Activated CD4-positive, alpha-beta T cell treated with anti-CD3 and anti-CD28 coated beads, Interleukin-2, amount 50 U/mL, for 16 hours (primary cell): Measurements from ENCODE around the gene PRM2.

Experiments used
- DNase-seq: peaks from one replicate; pipeline ENCODE4 v3.0.0-alpha.2; 2020

Gene PRM2, protein sequence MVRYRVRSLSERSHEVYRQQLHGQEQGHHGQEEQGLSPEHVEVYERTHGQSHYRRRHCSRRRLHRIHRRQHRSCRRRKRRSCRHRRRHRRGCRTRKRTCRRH

DNA sequence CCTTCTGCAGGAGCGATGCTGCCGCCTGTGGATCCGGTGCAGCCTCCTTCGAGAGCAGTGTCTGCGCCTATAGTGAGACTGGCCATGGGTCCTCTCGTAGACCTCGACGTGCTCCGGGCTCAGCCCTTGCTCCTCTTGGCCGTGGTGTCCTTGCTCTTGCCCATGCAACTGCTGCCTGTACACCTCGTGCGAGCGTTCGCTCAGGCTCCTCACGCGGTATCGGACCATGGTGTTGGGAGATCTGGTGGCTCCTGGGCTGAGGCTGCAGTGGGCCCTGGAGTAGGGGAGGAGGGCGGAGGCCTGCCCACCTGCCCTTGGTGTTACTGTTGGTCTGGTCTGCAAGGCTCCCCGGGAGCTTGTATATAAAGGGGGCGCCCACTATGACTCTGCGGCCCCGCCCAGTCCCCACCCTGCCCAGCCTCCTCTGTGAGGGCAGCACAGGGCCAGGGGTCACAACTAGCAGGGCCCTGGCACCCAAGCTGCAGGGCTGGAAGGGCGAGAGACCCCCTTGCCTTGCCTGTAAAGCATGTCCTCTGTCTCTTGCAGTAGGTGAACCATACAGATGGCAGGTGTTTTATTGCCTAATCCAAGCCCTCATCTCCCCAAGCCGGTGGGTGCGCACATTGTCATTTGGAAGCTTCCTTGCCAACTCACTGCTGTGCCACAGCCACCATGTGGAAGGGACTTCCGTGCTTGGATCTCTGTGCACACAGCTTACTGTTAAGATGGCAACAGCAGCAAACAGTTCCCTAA lies at the start of gene PRM2:
Gene PRM2, minus strand, starts transcription at position 338 of the 753 bp plus-strand sequence. Its CDS starts 110 bp downstream, at position 228.
- DNase-seq: no peak

GRCh38 chr16:11325404-11326083 lies 49.3 kb upstream of the PRM2 start:
- peak; percentile 64 for DNase-seq

GRCh38 chr16:11323551-11324336 lies 47.5 kb upstream of the PRM2 start:
- DNase-seq: no peak

DNA sequence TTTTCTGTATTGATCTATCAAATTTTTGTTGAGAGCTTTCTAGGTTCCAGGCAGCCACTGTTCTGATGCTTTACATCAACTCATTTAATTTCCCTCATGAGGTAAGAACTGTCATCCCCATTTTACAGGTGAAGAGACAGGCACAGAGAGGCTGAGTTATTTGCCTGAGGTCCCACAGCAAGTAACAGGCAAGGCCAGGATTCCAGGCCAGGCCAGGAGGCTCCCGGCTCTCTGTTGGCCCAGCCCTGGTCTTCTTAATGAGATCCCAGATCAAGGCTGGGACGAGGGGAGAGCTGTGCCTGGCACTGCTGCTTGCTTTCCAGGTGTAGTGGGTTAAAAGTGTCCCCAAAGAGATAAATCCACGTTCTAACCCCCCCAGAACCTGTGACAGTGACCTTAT lies 46.5 kb upstream of the PRM2 start:
- DNase-seq: no peak

DNA sequence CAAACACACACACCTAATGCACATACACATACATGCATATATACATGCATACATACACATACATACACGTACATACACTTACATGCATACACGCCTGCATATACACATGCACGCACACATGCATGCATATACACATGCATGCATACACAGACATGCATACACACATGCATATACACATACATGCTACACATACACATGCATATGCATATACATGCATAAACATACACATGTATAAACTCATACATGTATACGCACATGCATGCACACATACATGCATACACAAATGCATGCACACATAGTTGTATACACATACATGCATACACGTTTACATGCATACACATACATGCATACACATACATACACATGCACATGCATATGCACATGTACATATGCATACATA lies 45.4 kb upstream of the PRM2 start:
- DNase-seq: no peak

DNA sequence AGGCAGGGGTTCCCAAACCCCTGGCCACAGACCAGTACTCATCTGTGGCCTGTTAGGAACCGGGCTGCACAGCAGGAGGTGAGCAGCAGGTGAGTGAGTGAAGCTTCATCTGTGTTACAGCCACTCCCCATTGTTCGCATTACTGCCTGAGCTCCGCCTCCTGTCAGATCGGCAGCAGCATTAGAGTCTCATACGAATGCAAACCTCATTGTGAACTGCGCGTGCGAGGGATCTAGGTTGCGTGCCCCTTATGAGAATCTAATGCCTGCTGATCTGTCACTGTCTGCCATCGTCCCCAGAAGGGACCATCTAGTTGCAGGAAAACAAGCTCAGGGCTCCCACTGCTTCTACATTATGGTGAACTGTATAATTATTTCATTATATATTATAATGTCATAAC lies 43.9 kb upstream of the PRM2 start:
- DNase-seq: no peak

GRCh38 chr16:11319529-11320146 lies 43.4 kb upstream of the PRM2 start:
- DNase-seq: no peak

DNA sequence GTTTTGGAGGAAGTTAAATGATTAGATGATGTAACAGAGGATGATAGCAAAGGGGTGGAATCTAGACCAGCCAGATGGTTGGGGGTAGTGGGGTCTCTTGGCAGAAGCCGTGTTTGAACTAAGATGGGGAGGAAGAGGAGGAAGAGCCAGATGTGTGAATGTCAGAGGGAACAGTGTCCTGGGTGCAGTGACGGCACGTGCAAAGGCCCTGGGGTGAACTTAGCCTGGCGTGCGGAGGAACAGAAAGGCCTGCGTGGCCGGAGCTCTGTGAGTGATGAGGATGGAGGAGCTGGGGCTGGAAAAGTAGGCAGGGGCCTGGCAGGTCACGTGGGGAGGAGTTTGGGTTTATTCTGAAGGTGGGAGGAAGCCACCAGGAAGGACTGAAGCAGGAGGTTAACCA lies 42.5 kb upstream of the PRM2 start:
- no peak for DNase-seq

GRCh38 chr16:11316331-11317015 lies 40.2 kb upstream of the PRM2 start:
- no peak for DNase-seq

GRCh38 chr16:11315510-11315909 lies 39.2 kb upstream of the PRM2 start:
- DNase-seq: no peak

DNA sequence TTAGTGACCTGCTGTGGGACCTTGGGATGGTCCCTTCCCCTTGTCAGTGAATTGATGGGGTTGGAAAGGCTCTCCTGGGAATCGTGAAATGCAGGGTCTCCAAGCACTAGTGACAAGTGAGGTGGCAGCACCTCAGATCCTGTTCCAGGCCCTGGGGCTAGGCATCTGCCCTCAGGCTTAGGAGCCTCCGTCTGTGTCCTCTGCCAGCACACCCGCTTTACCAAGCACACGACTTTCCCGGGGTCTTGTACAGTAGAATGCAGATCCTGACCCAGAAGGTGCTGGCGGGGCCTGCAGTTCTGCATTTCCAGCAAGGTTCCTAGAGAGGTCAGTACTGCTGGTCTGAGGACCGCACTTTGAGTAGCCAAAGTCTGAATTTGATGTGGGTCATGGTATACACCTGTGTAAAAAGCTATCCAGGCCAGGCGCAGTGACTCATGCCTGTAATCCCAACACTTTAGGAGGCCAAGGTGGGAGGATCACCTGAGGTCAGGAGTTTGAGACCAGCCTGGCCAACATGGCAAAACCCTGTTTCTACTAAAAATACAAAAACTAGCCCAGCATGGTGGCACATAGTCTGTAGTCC lies 38.1 kb upstream of the PRM2 start:
- DNase-seq: no peak

DNA sequence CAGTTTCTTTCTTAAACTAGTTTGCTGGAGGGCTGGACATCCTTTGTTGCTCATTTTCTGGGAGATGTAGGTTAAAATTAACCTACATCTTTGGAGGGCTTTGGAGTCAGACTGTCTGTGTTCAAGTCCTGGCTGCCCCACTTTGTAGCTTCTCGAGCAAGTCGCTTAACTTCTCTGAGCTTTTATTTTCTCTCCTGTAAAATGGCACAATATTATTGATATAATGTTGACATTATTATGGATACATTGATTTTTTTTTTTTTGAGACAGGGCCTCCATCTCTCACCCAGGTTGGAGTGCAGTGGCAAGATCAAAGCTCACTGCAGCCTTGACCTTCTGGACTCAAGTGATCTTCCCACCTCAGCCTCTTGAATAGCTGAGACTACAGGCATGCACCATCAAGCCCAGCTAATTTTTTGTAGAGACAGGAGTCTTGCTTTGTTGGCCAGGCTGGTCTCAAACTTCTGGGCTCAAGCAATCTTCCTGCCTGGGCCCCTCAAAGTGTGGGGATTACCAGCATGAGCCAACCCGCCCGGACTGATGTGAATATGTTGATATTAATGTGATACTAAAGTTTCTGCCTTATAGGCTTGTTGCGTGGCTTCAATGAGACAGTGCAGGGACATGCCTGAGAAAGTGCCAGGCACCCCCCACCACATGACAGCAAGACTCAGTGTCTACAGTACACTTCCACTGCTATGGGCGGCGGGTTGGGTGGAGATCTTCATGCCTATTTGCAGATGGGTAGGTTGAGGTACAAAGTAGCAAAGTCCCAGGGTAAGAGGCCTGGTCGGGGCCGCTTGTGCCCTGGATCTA lies 37.4 kb upstream of the PRM2 start:
- no peak for DNase-seq

DNA sequence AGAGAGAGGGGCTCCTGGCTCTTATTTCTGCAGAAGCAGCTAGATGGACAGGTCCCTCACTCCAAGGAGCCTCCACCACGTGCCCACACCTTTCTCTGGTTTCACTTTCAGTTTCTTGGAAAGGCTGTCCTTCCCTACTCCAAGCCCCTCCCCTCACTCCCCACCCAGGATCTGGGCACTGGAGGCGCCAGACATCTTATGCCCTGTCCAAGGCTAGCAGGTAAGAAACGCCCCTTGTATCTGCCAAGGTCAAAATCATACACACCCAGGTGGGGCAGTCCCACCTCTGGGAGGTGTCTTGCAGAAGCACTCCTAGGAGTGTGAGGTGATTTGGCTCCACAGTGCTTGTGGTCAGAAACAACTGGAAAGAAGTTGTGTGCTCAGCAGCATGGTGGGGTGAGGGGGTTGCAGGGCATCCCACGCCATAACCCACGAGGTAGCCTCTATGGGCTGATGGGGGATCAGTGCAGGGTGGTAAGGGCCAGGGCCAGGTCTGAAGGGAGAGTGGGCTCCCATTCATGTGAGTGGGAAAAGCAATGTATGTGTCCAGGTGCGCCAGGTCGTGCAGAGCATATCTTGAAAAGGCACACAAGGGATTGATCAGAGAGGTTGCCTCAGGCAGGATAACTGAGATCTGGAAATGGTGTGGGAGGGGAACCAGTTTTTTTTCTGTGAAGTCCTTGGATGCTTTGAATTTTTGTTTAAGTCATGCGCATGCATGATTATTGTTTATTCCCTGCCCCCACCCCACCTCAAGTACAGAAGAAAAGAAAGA lies 36.6 kb upstream of the PRM2 start:
- peak; percentile 37 for DNase-seq

DNA sequence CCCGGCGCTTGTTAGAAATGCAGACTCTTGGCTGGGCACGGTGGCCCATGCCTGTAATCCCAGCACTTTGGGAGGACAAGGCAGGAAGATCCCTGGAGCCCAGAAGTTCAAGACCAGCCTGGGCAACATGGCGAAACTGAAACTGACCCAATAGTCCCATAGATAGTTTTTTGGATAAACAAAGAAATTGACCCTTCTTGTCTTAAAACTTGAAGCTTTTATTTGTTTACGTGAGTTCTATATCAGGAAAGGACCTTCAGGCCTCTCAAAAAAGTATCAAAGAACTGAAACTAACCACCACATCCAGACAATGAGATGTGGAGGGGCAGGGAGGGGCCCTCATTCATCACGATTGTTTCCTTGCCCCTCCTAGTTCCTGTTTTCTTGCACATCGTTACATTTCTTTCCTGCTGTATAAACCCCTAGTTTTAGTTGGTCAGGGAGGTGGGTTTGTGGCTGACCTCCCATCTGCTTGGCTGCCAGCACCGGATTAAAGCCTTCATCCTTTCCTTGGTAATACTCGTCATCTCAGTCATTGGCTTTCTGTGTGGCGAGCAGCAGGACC lies 34.8 kb upstream of the PRM2 start:
- DNase-seq: peak; percentile 63

- DNase-seq: no peak
Observed at GRCh38 chr16:11310634-11310977, 34.3 kb upstream of the PRM2 start.

DNA sequence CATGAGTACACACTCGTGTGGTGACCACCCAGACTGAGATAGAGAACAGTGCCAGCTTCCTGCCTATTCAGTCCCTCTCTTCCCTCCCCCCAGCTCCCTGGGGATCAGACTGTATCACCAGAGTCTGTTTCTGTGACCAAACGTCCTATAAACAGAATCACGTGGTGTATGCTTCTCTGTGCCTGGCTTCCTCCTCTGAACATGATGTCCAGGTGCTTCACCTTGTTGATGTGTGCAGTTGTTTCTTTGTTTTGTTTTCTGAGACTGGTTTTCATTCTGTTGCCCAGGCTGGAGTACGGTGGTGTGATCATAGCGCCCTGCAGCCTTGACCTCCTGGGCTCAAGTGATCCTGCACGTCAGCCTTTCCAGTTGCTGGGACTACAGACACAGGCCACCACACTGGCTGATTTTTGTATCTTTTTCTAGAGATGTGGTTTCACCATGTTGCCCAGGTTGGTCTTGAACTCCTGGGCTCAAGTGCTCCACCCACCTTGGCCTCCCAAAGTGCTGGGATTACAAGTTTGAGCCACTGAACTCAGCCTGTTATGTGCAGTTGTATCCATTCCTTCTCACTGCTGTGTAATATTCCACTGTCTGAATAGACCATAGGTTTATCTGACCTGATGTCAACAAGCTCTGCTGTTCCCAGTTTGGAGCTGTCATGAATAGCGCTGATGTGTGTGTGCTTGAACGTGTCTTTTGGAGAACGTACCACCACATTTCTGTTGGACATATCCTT lies 33.8 kb upstream of the PRM2 start:
- no peak for DNase-seq

- DNase-seq: no peak
Observed at GRCh38 chr16:11308493-11309283, 32.4 kb upstream of the PRM2 start.
